Measurements from ENCODE around the gene AR.
"Not testable (repeated sequence)": the region's sequence is repeated elsewhere in the genome, so short reads cannot be mapped to it uniquely, and the experiment has no call there.

The AR gene

GRCh38 chrX:67648361-67648760 is 104.5 kb downstream of the AR start:
- no peak for DNase-seq

DNA sequence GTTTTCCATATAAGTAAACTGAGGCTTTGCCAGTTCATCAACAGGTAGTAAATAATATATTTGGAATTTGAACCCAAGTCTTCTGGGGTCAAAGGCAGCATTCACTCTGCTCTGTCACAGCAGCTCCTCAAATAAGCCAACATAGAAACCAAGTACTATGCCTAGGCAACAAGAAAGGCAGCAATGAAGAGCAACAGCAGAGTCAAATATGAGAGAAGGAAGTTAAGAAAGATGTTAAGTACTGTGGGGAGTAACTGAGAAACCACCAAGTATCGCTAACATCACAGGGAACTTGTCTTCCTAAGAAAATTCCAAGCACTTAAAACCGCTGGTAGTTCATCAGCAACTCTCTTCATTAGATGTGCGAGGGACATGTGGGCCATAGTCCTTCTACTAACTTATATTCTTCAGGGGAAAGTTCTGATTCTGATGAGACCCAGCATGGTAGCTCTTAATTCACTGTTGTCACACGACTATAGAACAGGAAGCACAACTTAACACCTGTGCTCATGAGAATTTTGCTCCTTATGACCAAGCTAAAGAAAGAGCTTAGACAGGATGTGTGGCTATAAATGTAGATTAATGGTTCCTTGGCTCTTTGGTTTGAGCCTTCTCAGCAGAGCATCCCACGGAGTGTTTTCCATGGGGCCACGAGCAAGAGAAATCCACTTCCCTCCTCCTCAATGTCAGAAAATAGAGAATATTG is 107.8 kb downstream of the AR start:
- no peak for DNase-seq

GRCh38 chrX:67652543-67652942 is 108.7 kb downstream of the AR start:
- no peak for DNase-seq

GRCh38 chrX:67654301-67654700 is 110.5 kb downstream of the AR start:
- DNase-seq = no peak

DNA sequence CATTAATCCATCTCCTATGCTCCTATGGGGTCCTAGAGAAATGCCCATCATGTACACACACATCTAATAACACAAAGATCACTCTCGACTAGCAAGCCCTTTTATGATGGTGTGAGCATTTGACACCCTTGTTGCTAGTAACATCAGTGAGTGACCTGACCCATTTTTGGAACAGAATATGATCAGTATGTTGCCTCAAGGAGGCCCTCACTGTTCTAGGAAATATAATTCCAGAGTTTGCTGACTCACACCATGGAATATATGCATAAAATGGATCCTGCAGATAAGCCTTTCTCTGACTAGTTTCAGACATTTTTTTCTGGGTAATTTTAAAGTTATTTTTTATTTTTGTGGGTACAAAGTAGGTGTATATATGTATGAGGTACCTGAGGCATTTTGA is 121.8 kb downstream of the AR start:
- DNase-seq = no peak

GRCh38 chrX:67670717-67671116 is 126.9 kb downstream of the AR start:
- DNase-seq = not testable (repeated sequence)

- DNase-seq = no peak
Observed at GRCh38 chrX:67673741-67674274, 130.0 kb downstream of the AR start.

DNA sequence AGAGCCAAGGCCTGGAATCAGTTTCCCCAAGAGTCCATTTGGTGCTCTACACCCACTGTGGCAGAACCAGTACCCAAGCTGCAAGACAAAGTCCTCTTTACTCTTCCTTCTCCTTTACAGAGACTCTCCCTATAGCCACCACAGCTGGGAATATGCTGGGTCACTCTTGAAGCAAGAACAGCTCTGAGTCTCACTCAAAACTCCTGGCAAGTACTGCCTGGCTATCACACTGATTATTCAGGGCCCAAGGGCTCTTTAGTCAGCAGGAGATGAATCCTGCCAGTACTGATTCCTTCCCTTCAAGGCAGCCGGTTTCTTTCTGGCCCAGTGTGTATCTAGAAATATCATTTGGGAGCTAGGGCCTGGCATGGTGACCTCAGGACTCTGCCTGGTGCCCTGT is 130.9 kb downstream of the AR start:
- no peak for DNase-seq

DNA sequence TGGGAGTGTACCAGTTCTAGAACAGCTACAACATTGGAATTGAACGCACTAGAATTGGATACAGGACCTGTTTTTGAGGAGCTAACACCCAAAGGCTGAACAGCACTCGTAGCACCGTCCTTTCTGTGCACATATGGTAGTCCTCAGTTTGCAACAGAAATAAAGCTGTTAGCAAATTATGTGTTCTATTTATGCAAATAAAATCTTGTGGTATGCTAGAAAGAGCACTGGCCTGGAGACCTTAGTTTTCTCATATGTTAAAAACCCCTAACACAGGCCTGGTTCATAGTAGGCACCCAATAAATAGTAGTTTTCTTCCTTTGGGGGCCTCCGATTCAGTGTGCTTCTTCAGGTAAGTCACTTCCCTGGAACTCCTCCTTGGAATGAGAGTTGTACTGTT is 140.3 kb downstream of the AR start:
- no peak for DNase-seq

DNA sequence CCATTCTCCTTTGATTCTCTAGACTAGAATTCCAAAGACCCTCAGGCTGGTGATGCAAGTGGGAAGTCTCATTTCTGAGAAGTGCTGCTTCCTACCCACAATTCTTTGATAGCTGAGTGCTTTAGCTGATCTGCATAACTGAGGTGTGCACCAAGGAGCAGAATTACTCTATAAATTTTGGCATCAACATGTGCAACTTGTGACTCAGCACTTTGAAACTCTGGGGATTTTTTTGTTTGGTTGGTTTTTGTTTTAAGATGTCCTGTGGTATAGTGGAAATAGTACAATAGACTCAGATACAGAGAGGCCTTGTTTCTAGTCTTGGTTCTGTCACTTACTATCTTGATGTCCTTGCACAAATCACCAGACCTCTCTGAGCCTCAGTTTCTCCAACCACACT is 148.4 kb downstream of the AR start:
- DNase-seq = peak in 1 of 5 experiments; percentile 1

- no peak for DNase-seq
Observed at GRCh38 chrX:67693928-67694327, 150.1 kb downstream of the AR start.

DNA sequence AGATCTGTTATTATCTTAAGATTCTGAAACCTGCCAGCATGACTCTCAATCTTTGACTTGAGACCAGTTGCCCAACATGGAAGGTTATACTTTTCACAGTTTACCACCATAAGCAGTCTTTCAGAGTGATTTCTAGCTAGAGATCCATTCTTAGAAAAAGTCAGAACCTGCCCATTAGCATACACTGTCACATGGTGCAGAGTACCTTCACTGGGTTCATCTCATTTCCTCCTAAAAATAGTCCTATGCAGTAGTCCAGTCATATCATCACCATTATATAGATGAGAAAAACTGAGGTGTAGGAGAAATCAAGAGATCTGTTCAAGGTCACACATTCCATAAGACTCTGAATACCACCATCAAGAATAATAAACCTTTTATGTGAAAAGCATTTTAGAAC is 153.6 kb downstream of the AR start:
- no peak for DNase-seq

DNA sequence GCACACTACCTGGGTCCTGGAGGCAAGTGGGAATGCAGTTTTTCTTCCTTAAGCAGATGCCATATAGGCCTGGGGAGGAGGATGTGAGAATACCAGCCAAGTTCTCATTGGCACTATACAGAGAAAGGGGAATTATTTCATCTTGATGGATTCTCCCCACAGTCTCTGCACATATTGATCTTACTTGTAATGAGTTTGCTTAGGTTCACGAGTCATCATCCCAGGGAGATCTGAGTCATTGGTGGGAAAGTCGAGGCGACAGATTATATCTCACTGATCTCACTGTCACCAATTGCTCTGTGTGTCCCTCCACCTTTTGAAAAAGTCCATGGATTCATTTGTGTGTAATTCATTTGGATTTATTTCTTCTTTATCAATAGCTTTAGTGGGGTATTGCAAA is 156.8 kb downstream of the AR start:
- DNase-seq = no peak

- DNase-seq = no peak
Observed at GRCh38 chrX:67714004-67714403, 170.2 kb downstream of the AR start.

- no peak for DNase-seq
Observed at GRCh38 chrX:67717571-67717970, 173.8 kb downstream of the AR start.

DNA sequence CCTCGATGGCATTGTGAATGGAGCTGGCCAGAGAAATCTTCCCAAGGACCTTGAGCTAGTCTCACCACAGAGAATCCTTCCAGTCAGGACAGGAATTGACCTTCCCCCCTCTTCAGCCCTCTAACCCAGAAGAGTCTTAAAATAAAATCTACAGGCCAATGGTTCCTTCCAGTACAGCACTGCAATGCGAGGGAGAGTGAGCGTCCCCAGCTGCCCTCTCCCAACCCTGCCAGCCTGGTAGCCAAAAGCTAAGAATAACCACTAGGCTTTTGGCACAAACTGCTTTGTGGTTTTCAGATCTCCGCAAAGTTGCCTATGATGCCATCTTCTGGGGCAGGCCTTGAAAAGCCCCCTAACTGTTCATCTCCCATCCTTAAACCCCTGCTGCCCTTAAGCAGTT is 175.1 kb downstream of the AR start:
- no peak for DNase-seq

DNA sequence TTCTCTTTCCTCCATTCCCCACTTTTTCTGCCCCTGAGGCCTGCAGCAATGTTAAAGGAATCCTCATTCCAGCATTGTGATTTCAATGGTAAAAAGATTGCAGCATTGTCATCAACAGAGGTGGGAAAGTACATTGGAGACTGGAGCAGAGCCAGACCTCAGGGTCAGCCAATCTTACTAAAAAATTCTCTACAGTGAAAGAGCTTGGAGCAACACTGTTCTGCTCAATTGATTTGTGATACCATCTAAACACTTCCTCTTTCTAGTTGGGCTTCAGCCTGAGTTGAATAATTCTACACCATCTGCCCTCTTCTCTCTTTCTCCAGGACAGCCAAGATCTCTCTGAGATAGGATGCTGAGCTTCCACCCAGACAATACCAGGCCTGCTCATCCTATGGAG is 176.5 kb downstream of the AR start:
- no peak for DNase-seq

- no peak for DNase-seq
Observed at GRCh38 chrX:67721321-67721720, 177.5 kb downstream of the AR start.

DNA sequence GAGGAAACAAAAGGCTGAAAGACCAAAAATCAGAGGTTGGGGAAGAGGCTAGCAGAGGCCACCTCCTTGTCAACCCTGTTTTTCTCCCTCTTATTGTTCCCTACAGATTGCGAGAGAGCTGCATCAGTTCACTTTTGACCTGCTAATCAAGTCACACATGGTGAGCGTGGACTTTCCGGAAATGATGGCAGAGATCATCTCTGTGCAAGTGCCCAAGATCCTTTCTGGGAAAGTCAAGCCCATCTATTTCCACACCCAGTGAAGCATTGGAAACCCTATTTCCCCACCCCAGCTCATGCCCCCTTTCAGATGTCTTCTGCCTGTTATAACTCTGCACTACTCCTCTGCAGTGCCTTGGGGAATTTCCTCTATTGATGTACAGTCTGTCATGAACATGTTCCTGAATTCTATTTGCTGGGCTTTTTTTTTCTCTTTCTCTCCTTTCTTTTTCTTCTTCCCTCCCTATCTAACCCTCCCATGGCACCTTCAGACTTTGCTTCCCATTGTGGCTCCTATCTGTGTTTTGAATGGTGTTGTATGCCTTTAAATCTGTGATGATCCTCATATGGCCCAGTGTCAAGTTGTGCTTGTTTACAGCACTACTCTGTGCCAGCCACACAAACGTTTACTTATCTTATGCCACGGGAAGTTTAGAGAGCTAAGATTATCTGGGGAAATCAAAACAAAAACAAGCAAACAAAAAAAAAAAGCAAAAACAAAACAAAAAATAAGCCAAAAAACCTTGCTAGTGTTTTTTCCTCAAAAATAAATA is 179.9 kb downstream of the AR start:
- DNase-seq = no peak

DNA sequence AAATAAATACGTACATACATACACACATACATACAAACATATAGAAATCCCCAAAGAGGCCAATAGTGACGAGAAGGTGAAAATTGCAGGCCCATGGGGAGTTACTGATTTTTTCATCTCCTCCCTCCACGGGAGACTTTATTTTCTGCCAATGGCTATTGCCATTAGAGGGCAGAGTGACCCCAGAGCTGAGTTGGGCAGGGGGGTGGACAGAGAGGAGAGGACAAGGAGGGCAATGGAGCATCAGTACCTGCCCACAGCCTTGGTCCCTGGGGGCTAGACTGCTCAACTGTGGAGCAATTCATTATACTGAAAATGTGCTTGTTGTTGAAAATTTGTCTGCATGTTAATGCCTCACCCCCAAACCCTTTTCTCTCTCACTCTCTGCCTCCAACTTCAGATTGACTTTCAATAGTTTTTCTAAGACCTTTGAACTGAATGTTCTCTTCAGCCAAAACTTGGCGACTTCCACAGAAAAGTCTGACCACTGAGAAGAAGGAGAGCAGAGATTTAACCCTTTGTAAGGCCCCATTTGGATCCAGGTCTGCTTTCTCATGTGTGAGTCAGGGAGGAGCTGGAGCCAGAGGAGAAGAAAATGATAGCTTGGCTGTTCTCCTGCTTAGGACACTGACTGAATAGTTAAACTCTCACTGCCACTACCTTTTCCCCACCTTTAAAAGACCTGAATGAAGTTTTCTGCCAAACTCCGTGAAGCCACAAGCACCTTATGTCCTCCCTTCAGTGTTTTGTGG is 180.7 kb downstream of the AR start:
- DNase-seq = no peak

DNA sequence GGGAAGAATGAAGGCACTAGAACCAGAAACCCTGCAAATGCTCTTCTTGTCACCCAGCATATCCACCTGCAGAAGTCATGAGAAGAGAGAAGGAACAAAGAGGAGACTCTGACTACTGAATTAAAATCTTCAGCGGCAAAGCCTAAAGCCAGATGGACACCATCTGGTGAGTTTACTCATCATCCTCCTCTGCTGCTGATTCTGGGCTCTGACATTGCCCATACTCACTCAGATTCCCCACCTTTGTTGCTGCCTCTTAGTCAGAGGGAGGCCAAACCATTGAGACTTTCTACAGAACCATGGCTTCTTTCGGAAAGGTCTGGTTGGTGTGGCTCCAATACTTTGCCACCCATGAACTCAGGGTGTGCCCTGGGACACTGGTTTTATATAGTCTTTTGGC is 181.7 kb downstream of the AR start:
- DNase-seq = no peak

DNA sequence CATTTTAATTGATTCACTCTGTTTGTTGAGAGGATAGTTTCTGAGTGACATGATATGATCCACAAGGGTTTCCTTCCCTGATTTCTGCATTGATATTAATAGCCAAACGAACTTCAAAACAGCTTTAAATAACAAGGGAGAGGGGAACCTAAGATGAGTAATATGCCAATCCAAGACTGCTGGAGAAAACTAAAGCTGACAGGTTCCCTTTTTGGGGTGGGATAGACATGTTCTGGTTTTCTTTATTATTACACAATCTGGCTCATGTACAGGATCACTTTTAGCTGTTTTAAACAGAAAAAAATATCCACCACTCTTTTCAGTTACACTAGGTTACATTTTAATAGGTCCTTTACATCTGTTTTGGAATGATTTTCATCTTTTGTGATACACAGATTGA is 182.2 kb downstream of the AR start:
- DNase-seq = no peak

DNA sequence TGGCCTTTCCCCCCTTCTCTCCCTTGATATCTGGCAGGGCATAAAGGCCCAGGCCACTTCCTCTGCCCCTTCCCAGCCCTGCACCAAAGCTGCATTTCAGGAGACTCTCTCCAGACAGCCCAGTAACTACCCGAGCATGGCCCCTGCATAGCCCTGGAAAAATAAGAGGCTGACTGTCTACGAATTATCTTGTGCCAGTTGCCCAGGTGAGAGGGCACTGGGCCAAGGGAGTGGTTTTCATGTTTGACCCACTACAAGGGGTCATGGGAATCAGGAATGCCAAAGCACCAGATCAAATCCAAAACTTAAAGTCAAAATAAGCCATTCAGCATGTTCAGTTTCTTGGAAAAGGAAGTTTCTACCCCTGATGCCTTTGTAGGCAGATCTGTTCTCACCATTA is 183.8 kb downstream of the AR start:
- DNase-seq = no peak

GRCh38 chrX:67730296-67730695 is 186.5 kb downstream of the AR start:
- no peak for DNase-seq

Data from T-helper 2 cell (primary cell).